GM18505 (cell line): ENCODE measurements around the gene MAP3K13.

ENCODE experiments used
- ATAC-seq: cut with Tn5 transposase; IDR thresholded peaks from one replicate; pipeline ENCODE4 v1.9.1; 2021; ENCODE audit not compliant: unreplicated experiment
- POLR2A ChIP-seq: IDR thresholded peaks from 4 replicates; pipeline ENCODE4 v1.6.1; 2011; ENCODE audit warnings: borderline replicate concordance; ENCODE audit not compliant: insufficient read depth, insufficient read length; ENCODE audit errors: extremely low read depth

MAP3K13 gene

GRCh38 chr3:185502987-185503386 lies 140.1 kb downstream of the MAP3K13 start:
- no peak for ATAC-seq
- TF ChIP-seq POLR2A, result no peak

GRCh38 chr3:185503521-185503920 lies 140.6 kb downstream of the MAP3K13 start:
- ATAC-seq, result no peak
- no peak for TF ChIP-seq POLR2A

GRCh38 chr3:185504636-185505035 lies 141.7 kb downstream of the MAP3K13 start:
- no peak for TF ChIP-seq POLR2A
- no peak for ATAC-seq

- ATAC-seq, result no peak
- TF ChIP-seq POLR2A, result no peak
These were observed 144.9 kb downstream of the MAP3K13 start for GRCh38 chr3:185507883-185508282.

GRCh38 chr3:185508335-185508991 lies 145.5 kb downstream of the MAP3K13 start:
- no peak for ATAC-seq
- no peak for TF ChIP-seq POLR2A

GRCh38 chr3:185511711-185512110 lies 148.8 kb downstream of the MAP3K13 start:
- ATAC-seq, result no peak
- TF ChIP-seq POLR2A, result no peak

GRCh38 chr3:185517387-185518130 lies 154.6 kb downstream of the MAP3K13 start:
- no peak for TF ChIP-seq POLR2A
- ATAC-seq, result no peak

GRCh38 chr3:185519021-185519420 lies 156.1 kb downstream of the MAP3K13 start:
- no peak for ATAC-seq

GRCh38 chr3:185521349-185522138 lies 158.6 kb downstream of the MAP3K13 start:
- ATAC-seq, result no peak

More at GRCh38 chr3:185519021-185519420, 156.1 kb downstream of the MAP3K13 start:
- TF ChIP-seq POLR2A, result no peak

GRCh38 chr3:185526349-185526951 lies 163.5 kb downstream of the MAP3K13 start:
- TF ChIP-seq POLR2A, result no peak
- no peak for ATAC-seq

More at GRCh38 chr3:185521349-185522138, 158.6 kb downstream of the MAP3K13 start:
- TF ChIP-seq POLR2A, result no peak

- TF ChIP-seq POLR2A, result no peak
- no peak for ATAC-seq
These were observed 164.4 kb downstream of the MAP3K13 start for GRCh38 chr3:185527364-185527763.

- TF ChIP-seq POLR2A, result no peak
- ATAC-seq, result no peak
These were observed 165.6 kb downstream of the MAP3K13 start for GRCh38 chr3:185528532-185528931.

- no peak for ATAC-seq
- no peak for TF ChIP-seq POLR2A
These were observed 167.9 kb downstream of the MAP3K13 start for GRCh38 chr3:185530856-185531255.
